H1 (cell line): ENCODE results near the gene PRKCA. TPM values are rescaled to one million over a fixed set of nuclear protein-coding genes. Genes with fewer than 3 reads are reported as not detected.

ENCODE experiments used
- BACH1 ChIP-seq: IDR thresholded peaks from 2 replicates; pipeline ENCODE4 v1.6.1; 2012; ENCODE audit warnings: low read length, improper control_type of control experiment
- polyA plus RNA-seq, 7 experiments: library from polyadenylated mRNA; depleted of rRNA in 3 of 7; stranded (reverse) in 5 of 7; unstranded in 2 of 7; fragments of >200 nt in 5 of 7; fragments of 200-250 nt in 2 of 7; gene quantifications; 1 replicate in 5 of 7; 2 replicates in 1 of 7; 4 replicates in 1 of 7; pipeline versions ENCODE4 v1.2.1 to v1.2.3, GENCODE V29; 2011 to 2013; ENCODE audit warnings: missing spikeins in 2 of 7, mixed read lengths in 2 of 7
- total RNA-seq: library from RNA; stranded (reverse); fragmentation: NEBNext Ultra II Directional; extraction: Animal tissue kit (Norgen Biotek cat#: 25700); gene quantifications from 2 replicates; pipeline ENCODE4 v1.2.1, GENCODE V29; 2021

The PRKCA gene
- total and polyA plus RNA-seq, 2 of the 8 experiments (the other 6 are each of a cell fraction or from before 2014, with no cell fraction given), result 5.8 to 17.8 TPM

DNA sequence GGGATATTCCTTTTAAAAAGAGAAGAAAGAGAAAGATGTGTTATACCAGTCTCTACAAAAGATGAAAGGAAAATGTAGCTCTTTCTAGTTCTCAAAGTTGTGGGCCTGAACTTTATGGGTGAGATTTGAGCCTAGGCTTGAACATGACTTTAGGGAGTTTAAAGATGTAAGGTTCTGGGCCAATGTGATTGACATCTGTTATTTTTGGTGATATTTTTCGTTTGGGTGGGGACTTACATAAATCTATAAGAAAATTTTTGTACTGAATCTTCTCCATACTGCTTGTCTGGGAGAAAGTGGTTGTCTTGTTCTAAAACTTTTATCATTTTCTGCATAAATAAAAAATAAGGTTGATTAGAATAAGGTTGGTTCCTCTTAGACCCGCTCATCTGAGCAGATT, 4.8 kb downstream of the PRKCA start (continued):
- no peak for TF ChIP-seq BACH1
